ENCODE data around the gene CRTC3.

DNA sequence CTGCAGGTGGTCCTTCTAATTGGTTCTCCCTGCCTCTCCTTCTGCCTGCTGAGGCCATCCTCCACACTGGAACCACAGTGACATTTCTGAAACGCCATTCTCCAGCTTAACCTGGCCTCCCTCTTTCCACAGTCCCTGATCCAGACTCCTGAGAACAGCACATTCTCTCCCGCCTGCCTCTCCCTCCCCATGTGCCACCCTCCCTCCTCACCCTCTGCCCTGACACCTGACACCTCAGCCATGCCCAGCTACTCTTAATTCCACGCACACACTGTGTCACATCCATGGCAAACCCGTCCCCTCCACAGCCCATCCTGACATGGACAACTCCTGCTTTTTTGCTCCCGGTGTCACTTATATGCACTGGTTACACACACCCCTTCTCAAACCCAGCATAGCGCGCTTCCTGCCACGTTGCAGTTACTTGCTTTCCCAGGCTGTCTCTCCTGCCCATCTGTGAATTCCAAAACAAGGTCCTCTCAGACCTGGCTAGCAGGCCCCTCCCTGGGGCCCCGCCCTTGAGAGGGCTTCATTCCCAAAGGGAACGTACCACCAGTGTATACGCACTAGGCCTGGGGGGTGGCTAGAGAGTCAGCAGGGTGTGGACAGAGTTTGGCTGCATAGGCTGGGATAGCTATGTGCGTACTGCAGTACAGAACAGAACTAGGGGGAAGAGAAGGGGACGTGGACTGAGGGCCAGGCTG, 94.7 kb downstream of the CRTC3 start:
- TF ChIP-seq, protein P1, sequence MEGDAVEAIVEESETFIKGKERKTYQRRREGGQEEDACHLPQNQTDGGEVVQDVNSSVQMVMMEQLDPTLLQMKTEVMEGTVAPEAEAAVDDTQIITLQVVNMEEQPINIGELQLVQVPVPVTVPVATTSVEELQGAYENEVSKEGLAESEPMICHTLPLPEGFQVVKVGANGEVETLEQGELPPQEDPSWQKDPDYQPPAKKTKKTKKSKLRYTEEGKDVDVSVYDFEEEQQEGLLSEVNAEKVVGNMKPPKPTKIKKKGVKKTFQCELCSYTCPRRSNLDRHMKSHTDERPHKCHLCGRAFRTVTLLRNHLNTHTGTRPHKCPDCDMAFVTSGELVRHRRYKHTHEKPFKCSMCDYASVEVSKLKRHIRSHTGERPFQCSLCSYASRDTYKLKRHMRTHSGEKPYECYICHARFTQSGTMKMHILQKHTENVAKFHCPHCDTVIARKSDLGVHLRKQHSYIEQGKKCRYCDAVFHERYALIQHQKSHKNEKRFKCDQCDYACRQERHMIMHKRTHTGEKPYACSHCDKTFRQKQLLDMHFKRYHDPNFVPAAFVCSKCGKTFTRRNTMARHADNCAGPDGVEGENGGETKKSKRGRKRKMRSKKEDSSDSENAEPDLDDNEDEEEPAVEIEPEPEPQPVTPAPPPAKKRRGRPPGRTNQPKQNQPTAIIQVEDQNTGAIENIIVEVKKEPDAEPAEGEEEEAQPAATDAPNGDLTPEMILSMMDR (CRISPR knock-in tag; IDR thresholded peaks at IDR 0.05), result no peak
- TF ChIP-seq ZNF883 (CRISPR knock-in tag; IDR thresholded peaks at IDR 0.05; ENCODE audit: not compliant biosample characterization), result no peak
- no peak for TF ChIP-seq PAF1 (CRISPR knock-in tag; IDR thresholded peaks at IDR 0.05)
- TF ChIP-seq ZNF326 (CRISPR knock-in tag; IDR thresholded peaks at IDR 0.05; ENCODE audit: borderline replicate concordance), result no peak
- no peak for TF ChIP-seq SETDB1 (CRISPR knock-in tag; IDR thresholded peaks at IDR 0.05; ENCODE audit: borderline replicate concordance)
- TF ChIP-seq, protein P2, sequence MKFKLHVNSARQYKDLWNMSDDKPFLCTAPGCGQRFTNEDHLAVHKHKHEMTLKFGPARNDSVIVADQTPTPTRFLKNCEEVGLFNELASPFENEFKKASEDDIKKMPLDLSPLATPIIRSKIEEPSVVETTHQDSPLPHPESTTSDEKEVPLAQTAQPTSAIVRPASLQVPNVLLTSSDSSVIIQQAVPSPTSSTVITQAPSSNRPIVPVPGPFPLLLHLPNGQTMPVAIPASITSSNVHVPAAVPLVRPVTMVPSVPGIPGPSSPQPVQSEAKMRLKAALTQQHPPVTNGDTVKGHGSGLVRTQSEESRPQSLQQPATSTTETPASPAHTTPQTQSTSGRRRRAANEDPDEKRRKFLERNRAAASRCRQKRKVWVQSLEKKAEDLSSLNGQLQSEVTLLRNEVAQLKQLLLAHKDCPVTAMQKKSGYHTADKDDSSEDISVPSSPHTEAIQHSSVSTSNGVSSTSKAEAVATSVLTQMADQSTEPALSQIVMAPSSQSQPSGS (CRISPR knock-in tag; IDR thresholded peaks at IDR 0.05), result no peak
- TF ChIP-seq, protein P3, sequence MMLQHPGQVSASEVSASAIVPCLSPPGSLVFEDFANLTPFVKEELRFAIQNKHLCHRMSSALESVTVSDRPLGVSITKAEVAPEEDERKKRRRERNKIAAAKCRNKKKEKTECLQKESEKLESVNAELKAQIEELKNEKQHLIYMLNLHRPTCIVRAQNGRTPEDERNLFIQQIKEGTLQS (CRISPR knock-in tag; IDR thresholded peaks at IDR 0.05), result no peak
- TF ChIP-seq, protein P4, sequence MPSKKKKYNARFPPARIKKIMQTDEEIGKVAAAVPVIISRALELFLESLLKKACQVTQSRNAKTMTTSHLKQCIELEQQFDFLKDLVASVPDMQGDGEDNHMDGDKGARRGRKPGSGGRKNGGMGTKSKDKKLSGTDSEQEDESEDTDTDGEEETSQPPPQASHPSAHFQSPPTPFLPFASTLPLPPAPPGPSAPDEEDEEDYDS (CRISPR knock-in tag; IDR thresholded peaks at IDR 0.05), result no peak
- no peak for TF ChIP-seq SKI (IDR thresholded peaks at IDR 0.05; ENCODE audit: partially characterized antibody)
- no peak for TF ChIP-seq TBP (CRISPR knock-in tag; IDR thresholded peaks at IDR 0.05)
- TF ChIP-seq, protein P5, sequence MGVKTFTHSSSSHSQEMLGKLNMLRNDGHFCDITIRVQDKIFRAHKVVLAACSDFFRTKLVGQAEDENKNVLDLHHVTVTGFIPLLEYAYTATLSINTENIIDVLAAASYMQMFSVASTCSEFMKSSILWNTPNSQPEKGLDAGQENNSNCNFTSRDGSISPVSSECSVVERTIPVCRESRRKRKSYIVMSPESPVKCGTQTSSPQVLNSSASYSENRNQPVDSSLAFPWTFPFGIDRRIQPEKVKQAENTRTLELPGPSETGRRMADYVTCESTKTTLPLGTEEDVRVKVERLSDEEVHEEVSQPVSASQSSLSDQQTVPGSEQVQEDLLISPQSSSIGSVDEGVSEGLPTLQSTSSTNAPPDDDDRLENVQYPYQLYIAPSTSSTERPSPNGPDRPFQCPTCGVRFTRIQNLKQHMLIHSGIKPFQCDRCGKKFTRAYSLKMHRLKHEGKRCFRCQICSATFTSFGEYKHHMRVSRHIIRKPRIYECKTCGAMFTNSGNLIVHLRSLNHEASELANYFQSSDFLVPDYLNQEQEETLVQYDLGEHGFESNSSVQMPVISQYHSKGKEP (CRISPR knock-in tag; IDR thresholded peaks at IDR 0.05), result no peak
- TF ChIP-seq ZNF501 (CRISPR knock-in tag; IDR thresholded peaks at IDR 0.05), result no peak
